COLO668 (cell line): Measurements from ENCODE around the gene CASKIN2.
"Not testable (repeated sequence)": the region's sequence is repeated elsewhere in the genome, so short reads cannot be mapped to it uniquely, and the experiment has no call there.

Experiments used
- DNase-seq: peaks from one replicate; lab custom pipeline; 2025; ENCODE audit not compliant: unreplicated experiment; lab: John Stamatoyannopoulos, UW

CASKIN2 gene

DNA sequence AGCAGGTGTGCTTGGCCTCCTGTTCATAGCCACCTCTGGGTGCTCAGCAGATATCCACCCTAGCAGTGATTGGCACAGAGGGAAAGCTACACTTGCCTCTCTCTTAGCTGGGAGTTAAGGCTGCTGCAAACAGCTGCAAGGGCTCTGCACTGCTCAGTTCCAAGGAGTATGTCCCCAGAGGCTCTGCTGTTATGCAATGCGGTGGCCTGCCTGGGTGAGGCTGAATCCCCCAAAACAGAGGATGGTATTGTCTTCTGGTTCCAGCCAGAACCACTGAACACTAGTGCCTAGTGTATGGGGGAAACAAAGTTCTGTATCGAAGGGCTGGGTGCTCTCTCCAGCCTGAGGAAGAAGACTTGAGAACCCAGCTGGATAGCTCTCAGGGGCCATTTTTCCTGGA lies 42.1 kb downstream of the CASKIN2 start:
- no peak for DNase-seq

DNA sequence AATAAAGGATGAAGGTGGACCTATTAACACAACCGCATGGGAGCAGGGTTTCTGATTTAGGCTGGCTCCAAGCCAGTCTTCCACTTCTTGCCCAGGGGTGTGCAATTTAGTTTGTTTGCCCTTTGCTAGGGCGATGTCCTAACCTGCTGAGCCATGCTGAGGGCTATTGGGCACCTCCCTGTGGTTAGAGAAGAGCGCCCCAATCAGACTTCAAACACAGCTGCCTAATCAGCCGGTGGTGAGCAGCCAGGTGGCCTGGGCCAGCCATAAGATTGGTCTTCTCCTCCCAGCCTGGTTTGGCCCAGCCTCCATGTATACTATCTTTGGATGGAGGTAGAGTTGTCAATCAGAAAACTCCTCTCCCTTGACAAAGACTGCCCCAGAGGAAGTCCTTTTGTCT lies 43.2 kb downstream of the CASKIN2 start:
- peak; percentile 80 for DNase-seq

DNA sequence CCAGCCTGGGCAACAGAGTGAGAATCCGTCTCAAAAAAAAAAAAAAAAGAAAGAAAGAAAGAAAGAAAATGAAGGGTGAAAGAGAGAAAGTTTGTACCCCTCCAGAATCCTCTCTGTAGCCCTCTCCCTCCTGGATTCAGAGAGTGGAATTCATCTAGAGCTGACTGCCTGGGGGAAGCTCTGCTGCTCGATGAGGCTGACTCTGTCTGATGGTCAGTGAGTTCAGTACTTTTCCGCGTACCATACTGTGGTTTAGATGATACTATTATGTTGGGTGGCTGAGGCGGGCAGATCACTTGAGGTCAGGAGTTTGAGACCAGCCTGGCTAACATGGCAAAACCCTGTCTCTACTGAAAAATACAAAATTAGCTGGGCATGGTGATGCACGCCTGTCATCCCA lies 44.1 kb downstream of the CASKIN2 start:
- no peak for DNase-seq

DNA sequence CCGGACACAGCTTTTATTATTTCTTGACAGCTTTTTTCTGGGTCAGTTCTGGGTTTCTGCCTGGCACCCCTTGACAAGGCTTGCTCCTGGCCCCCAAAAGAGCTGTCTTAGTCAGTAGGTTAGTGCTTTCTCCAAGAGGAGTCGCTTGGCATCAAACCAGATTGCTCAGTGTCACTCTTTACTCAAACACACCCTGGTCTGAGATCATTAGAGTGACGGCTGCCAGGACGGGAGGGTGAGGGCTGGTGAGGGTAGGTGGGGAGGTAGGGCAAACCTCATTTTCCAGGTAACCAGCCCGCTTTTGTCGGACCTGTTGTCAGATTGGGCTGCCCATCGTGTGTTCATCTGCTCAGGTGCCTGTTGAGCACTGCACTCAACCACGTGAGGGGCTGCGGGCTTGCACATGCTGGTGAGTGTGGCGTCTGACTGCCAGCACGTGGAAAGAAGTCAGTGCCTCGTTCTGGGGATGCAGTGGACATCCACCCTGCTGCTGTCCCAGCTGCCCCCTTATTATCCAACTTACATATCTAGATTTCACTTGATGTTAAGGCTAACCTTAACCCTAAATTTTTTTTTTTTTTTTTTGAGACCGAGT lies 46.5 kb downstream of the CASKIN2 start:
- no peak for DNase-seq

GRCh38 chr17:75468291-75468754 lies 47.0 kb downstream of the CASKIN2 start:
- DNase-seq = no peak

- DNase-seq = no peak
These were observed 50.3 kb downstream of the CASKIN2 start for GRCh38 chr17:75465039-75465438.

- DNase-seq = no peak
These were observed 51.7 kb downstream of the CASKIN2 start for GRCh38 chr17:75463603-75464002.

GRCh38 chr17:75460295-75460694 lies 55.0 kb downstream of the CASKIN2 start:
- no peak for DNase-seq

DNA sequence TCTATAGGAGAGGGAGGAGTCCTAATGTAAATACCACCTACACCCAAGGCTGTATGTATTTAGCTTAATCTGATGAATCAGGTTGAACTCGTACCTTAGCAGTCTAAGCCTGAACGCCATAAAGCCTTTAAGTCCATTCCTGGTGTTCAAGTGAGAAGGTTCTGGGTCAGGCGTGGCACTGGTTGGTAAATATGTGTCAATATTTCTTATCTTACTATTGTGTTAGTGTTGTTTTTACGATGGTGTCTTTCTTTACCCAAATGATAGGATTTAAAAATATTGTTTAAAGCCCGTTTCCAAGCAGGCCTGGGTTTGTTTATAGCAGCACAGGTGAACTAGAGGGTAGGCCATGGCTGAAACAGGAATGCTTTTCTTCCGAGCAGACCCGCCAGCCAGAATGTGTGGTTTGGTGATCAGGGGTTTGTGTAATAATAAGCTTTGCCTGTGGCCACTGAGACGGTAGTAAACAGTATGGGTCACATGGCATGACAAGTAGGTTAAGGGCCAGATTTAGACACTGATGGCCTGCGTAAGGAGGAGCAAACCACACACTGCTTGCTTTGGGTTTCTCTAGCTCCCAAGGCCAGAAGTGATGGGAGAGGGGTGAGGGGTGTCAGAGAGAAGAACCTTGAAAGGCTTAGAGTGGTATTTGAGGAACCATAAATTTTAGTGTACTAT lies 55.6 kb downstream of the CASKIN2 start:
- no peak for DNase-seq

- no peak for DNase-seq
These were observed 56.1 kb downstream of the CASKIN2 start for GRCh38 chr17:75459246-75459589.

- DNase-seq = peak; percentile 28
These were observed 58.2 kb downstream of the CASKIN2 start for GRCh38 chr17:75457047-75457654.

DNA sequence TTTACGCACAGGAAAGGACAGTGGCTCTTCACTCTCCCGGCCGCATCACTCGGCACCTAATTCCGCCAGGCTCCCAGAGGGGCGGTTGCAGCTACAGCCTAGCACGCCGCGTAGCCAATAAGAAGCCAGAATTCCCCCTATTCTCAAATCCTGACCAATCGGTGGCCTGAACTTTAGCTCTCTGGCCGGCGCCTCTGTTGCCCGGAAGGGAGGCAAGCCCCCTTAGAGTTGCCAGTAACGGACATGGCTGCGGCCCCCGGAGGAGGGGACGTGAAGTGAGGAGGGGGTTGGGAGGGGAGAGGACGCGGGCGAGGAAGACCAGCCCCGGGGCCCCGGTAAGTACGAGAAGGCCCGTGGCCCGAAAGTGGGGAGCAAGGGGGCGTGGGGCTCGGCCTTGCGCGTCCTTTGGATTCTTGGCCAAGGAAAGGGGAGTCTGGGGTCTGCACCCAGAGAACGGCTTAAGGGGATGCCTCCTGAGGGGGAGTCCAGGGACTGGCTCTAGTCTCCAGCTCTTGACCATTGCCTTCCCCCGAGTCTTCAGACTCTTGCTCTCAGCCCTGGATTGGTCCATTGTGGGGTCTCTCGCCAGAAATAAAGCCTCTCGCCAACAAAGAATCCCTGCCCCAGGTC lies 58.8 kb downstream of the CASKIN2 start, which contains the start of gene TMEM94:
Gene TMEM94 (plus strand): TSS at position 219 of the 630 bp plus-strand sequence. CDS start 15,271 bp downstream, outside the sequence.
- DNase-seq = peak; percentile 91

- no peak for DNase-seq
These were observed 59.3 kb downstream of the CASKIN2 start for GRCh38 chr17:75456039-75456416.

- not testable (repeated sequence) for DNase-seq
These were observed 60.7 kb downstream of the CASKIN2 start for GRCh38 chr17:75454672-75455071.

- no peak for DNase-seq
These were observed 61.1 kb downstream of the CASKIN2 start for GRCh38 chr17:75454193-75454592.

DNA sequence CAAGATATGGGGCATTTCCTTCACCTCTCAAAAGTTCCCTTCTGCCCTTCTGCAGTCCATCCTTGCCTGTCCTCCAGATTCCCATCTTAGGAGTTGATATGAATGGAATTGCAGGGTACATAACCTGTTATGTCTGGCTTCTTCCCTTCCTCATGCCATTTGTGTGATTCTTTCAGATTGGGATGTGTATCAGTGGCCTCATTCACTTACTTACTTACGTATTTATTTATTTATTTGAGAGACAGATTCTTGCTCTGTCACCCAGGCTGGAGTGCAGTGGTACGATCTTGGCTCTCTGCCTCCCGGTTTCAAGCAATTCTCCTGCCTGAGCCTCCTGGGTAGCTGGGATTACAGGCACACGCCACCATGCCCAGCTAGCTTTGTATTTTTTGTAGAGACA lies 65.1 kb downstream of the CASKIN2 start:
- no peak for DNase-seq
